Measurements from ENCODE around the gene BRD7.
"Not testable (repeated sequence)": the region's sequence is repeated elsewhere in the genome, so short reads cannot be mapped to it uniquely, and the experiment has no call there.

The BRD7 gene

GRCh38 chr16:50354629-50355456, 13.9 kb downstream of the BRD7 start:
- peak; percentile 34 for DNase-seq (ENCODE audit: low spot score)

- DNase-seq (ENCODE audit: low spot score): no peak
Measured at GRCh38 chr16:50354082-50354481, 14.7 kb downstream of the BRD7 start.

DNA sequence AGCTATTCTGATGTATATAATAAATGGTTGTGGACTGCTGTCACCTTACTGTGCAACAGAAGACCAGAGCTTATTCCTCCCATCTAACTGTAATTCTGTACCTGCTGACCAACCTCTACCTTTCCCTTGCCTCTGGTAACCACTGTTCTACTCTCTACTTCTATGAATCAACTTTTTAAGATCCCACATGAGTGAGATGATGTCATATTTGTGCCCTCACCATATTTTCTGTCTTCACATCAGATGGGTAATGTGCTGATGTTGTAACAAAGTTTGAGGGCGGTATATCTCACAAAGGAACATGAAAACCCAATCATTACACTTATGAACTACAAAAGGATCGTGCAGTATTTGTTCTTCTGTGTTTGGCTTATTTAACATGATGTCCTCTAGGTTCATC, 16.8 kb downstream of the BRD7 start:
- DNase-seq (ENCODE audit: low spot score): no peak

GRCh38 chr16:50351116-50351515, 17.7 kb downstream of the BRD7 start:
- DNase-seq (ENCODE audit: low spot score): no peak

DNA sequence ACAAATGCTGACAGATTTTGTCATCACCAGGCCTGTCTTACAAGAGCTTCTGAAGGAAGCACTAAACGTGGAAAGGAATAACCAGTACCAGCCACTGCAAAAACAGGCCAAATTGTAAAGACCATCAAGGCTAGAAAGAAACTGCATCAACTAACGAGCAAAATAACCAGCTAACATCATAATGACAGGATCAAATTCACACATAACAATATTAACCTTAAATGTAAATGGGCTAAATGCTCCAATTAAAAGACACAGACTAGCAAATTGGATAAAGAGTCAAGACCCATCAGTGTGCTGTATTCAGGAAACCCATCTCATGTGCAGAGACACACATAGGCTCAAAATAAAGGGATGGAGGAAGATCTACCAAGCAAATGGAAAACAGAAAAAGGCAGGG, 23.6 kb downstream of the BRD7 start:
- not testable (repeated sequence) for DNase-seq (ENCODE audit: low spot score)

- DNase-seq (ENCODE audit: low spot score): not testable (repeated sequence)
Measured at GRCh38 chr16:50343566-50343965, 25.2 kb downstream of the BRD7 start.

DNA sequence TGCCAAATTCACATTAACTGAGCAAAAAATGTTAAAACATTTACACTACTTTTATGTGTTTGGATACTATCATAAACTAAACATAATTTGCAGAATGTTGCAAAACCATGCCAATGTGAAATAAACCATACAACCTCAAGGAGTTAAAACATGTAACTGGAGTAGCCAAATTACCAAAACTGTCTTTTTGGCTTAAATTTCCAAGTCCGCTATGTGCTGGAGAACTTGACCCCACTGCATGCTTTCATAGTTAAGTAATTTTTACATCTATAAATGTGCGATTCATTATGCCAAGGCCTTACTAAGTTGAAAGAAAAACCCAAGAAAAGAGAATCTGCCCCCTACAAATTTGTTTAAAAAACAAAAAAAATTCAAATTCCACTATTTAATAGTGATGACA, 28.2 kb downstream of the BRD7 start:
- no peak for DNase-seq (ENCODE audit: low spot score)

- no peak for DNase-seq (ENCODE audit: low spot score)
Measured at GRCh38 chr16:50338371-50339231, 30.2 kb downstream of the BRD7 start.

DNA sequence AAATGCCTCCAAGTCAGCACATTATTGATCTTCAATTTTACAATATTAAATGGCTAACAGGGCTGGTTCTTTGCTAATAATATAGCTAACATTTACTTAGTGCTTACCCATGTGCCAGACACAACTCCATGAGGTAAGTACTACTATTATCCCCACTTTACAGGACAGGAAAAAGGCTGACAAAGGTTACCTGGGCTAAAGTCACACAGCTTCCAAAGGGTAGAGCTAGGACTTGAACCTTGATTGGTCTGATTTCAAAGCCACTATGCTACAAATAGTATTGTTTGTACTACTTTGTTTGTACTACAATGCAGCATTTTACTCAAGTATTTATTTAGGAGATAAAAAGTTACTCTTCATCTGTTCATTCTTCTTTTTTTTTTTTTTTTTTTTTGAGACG, 31.9 kb downstream of the BRD7 start:
- DNase-seq (ENCODE audit: low spot score): no peak

DNA sequence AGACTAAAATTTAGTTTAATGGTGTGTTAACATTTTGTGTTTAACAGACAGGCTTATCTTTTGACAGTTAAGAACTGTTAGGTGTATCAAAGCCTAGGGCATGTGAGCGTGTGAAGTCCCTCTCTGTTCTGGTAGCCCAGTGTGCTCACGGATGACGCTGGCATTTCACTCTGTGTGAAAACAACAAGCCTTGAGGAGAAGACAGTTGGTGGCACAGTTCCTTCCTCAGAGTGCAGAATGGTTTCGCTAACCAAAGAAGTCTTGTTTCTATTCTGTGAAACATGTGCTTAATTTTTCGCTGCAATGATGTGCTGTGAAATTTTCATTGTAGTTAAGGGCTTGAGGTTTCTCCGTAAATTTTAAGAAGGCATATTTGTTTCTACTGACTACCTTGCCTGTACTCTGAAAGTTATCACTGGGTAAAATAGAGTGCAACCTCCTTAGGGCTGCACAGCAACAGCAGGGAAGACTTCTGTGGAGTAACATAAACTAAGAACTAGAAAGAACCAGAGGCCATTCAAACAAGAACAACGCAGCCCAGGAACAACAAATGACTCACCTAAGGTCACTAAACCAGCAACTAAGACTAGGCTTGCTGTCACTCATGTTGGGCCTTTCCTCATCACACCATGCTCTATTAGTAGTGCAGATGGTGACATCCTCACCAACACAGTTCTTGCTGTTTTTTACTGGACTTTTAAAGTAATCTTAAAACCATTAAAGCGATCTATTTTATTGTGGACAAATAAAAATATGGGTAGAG, 33.4 kb downstream of the BRD7 start:
- peak; percentile 32 for DNase-seq (ENCODE audit: low spot score)

DNA sequence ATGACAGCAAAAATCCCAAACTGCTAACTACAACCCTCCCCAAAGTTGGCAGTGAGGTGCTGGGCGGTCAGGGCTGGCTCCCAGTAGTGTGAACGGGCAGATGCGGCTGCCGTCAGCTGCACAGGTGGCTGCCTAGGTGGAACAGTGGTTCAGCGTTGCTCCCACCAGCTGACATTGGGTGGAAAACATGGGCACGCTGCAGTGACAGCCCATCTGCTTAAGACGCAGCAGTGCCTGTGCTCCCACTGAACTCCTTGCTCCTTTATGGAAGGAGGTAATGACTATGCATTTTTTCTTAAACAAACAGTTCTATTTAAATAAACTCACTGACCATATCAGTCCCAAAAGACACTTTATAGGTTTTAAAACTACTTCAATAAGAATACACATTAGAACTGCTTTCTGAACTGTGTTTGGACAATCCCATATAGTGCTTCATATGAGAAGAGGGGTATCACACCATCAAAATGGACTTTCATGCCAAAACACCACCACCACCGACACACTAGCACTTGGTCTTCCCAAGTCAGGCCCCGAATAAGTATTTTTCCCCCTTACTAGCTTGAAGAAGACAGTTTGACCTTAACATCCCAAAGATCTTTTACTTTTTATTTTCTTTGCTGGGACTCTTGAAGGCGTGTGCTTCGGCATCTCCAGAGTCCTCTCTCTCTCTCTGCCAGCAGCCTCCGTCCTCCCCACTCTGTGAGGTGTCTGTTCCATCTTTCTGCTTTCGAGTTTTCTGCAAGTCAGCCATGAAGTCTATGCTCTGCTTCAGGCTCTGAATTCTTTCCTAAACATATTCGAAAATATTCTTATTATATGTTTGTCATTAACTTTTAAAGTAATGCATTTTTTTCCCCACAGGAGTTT, 34.4 kb downstream of the BRD7 start:
- no peak for DNase-seq (ENCODE audit: low spot score)

- DNase-seq (ENCODE audit: low spot score): no peak
Measured at GRCh38 chr16:50332599-50332998, 36.2 kb downstream of the BRD7 start.

- no peak for DNase-seq (ENCODE audit: low spot score)
Measured at GRCh38 chr16:50331570-50331969, 37.2 kb downstream of the BRD7 start.

DNA sequence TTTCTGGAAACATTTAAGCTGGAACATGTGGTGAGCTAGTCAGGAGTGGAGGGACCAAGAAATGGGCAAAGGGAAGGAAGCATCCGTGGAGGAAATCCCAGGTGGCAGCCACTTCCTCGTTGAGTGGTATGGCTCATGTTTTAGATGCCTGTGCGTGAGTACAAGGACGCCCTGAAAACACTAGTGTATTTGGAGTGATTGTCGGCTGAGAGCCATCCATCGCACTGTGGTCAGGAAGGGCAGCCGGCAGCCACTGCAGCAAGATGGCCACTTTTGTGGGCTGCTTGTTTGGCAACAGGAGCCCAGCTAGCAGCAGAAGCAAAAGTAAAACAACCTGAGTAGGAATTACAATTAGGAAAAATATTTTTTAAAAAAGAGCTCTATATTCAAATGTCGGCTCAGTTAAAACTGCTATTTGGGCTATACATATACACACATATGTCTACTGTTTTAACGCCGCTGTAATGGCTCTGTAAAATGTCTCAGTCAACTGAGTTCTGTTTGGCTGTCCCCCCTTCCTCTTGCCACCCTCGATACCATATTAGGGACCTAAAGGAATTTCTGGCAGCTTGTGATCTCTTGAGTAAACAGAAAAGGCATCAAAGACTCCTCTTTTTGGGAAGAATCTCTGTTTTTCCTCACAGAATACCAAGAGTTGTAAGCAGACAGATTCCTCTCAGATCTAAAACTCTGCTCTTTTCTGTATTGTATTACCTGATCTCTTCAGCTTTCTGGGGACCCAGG, 39.2 kb downstream of the BRD7 start:
- no peak for DNase-seq (ENCODE audit: low spot score)

GRCh38 chr16:50326835-50327465, 41.8 kb downstream of the BRD7 start:
- peak; percentile 81 for DNase-seq (ENCODE audit: low spot score)

GRCh38 chr16:50326264-50326663, 42.5 kb downstream of the BRD7 start:
- no peak for DNase-seq (ENCODE audit: low spot score)

GRCh38 chr16:50324345-50324744, 44.4 kb downstream of the BRD7 start:
- no peak for DNase-seq (ENCODE audit: low spot score)

GRCh38 chr16:50323335-50324011, 45.3 kb downstream of the BRD7 start:
- no peak for DNase-seq (ENCODE audit: low spot score)

- DNase-seq (ENCODE audit: low spot score): no peak
Measured at GRCh38 chr16:50322333-50322732, 46.5 kb downstream of the BRD7 start.

GRCh38 chr16:50320310-50320709, 48.5 kb downstream of the BRD7 start:
- DNase-seq (ENCODE audit: low spot score): no peak

Measured in CD4-positive, alpha-beta T cell treated with Interleukin-2 at 100 ng/mL for 4 hours (primary cell).